HL-60 (cell line): Measurements from ENCODE around the gene NME7.

Experiments
- DNase-seq, 2 experiments: peaks; one replicate each; pipeline ENCODE4 v3.0.0-alpha.2; 2010 to 2020; ENCODE audit warnings: low read depth in 1 of 2, low spot score in 1 of 2
- H3K27ac ChIP-seq: fragments of 250-450 bp; sonication (Bioruptor Pico); replicated peaks from 2 replicates; pipeline ENCODE4 v1.5.1; 2020; ENCODE audit warnings: mild to moderate bottlenecking, moderate library complexity
- H3K27me3 ChIP-seq: fragments of 250-450 bp; sonication (Bioruptor Pico); 2 replicates; pipeline ENCODE4 v1.5.1; 2021; ENCODE audit warnings: mild to moderate bottlenecking, moderate library complexity; ENCODE audit not compliant: insufficient read depth, poor library complexity, severe bottlenecking
- H3K4me3 ChIP-seq: replicated peaks from 2 replicates; pipeline ENCODE4 v1.5.1; 2011; ENCODE audit warnings: mild to moderate bottlenecking, control low read depth, low read length; ENCODE audit not compliant: insufficient read depth
- CTCF ChIP-seq: IDR thresholded peaks from one replicate; pipeline ENCODE4 v1.5.1; 2011; ENCODE audit warnings: low read length, control low read depth, inconsistent platforms; ENCODE audit not compliant: insufficient read depth
- GABPA ChIP-seq: IDR thresholded peaks from 2 replicates; pipeline ENCODE4 v1.6.1; 2012; ENCODE audit warnings: low read depth
- POLR2AphosphoS5 ChIP-seq: IDR thresholded peaks from 2 replicates; pipeline ENCODE4 v1.6.1; 2012; ENCODE audit warnings: low read depth
- REST ChIP-seq: IDR thresholded peaks from 2 replicates; pipeline ENCODE4 v1.6.1; 2012; ENCODE audit warnings: low read depth; ENCODE audit not compliant: insufficient replicate concordance
- SPI1 ChIP-seq: IDR thresholded peaks from 2 replicates; pipeline ENCODE4 v1.6.1; 2012; ENCODE audit warnings: low read depth, mild to moderate bottlenecking, borderline replicate concordance

The NME7 gene

GRCh38 chr1:169148472-169149252, 218.9 kb downstream of the NME7 start:
- Histone ChIP-seq H3K4me3 (no peak overlapping the region), H3K27ac (no peak overlapping the region), H3K27me3 (no peaks in the 10 kb centered on the region)
- TF ChIP-seq CTCF, result no peak
- TF ChIP-seq POLR2AphosphoS5, result no peak
- TF ChIP-seq SPI1, result no peak
- no peak for TF ChIP-seq GABPA
- TF ChIP-seq REST, result no peak
- DNase-seq, result no peak

- no peak for DNase-seq
- TF ChIP-seq SPI1 (no peak), CTCF (no peak), REST (no peak), GABPA (no peak), POLR2AphosphoS5 (no peak)
- Histone ChIP-seq H3K27ac (no peak overlapping the region), H3K27me3 (no peaks in the 10 kb centered on the region), H3K4me3 (no peak overlapping the region)
Observed at GRCh38 chr1:169146576-169147214, 220.9 kb downstream of the NME7 start.

GRCh38 chr1:169144941-169145626, 222.5 kb downstream of the NME7 start:
- H3K4me3 ChIP-seq, result no peak overlapping the region
- H3K27ac ChIP-seq, result no peak overlapping the region
- TF ChIP-seq SPI1 (no peak), GABPA (no peak), CTCF (no peak), REST (no peak), POLR2AphosphoS5 (no peak)
- DNase-seq, result no peak
- no peaks in the 10 kb centered on the region for H3K27me3 ChIP-seq
